GM12878 (cell line): Measurements from ENCODE around the gene PRSS57. TPM values are rescaled to one million over a fixed set of nuclear protein-coding genes. Genes with fewer than 3 reads are reported as not detected.

ENCODE experiments used
- ATAC-seq: fragments of 200-7000 bp; cut with Tn5 transposase; 3 replicates; pipeline ENCODE4 v1.9.1; 2020; ENCODE audit warnings: mild to moderate bottlenecking, moderate library complexity
- BruUV-seq: library from RNA; stranded (reverse); fragments of 400-500 nt; replicated peaks from 2 replicates; lab custom pipeline; 2021; lab: Mats Ljungman, UMichigan
- CTCF ChIA-PET: fragments of 300-600 bp; sonication (Branson Sonifier 250); formaldehyde crosslinking; extraction: SDS; loops from one replicate; lab custom pipeline; 2021; ENCODE audit warnings: inconsistent platforms; lab: Yijun Ruan, JAX
- POLR2A ChIA-PET: fragments of 350-600 bp; formaldehyde crosslinking; extraction: SDS; loops from one replicate; lab custom pipeline; 2021; ENCODE audit warnings: inconsistent platforms; lab: Charles Lee
- RAD21 ChIA-PET: fragments of 300-600 bp; sonication (Branson Sonifier 250); formaldehyde crosslinking; loops from one replicate; lab custom pipeline; 2023; ENCODE audit warnings: antibody characterized with exemption; ENCODE audit not compliant: unreplicated experiment; lab: Charles Lee
- SMC1A ChIA-PET: fragments of 300-600 bp; sonication (Branson Sonifier 250); formaldehyde crosslinking; loops from one replicate; lab custom pipeline; 2023; ENCODE audit not compliant: unreplicated experiment, uncharacterized antibody; lab: Charles Lee
- DNase-seq: peaks from one replicate; pipeline ENCODE4 v3.0.0-alpha.2; 2011; ENCODE audit warnings: low read depth, low spot score
- FAIRE-seq: peaks from 3 replicates; lab custom pipeline; 2011; peaks lifted over from hg19 to GRCh38; lab: Jason Lieb, UNC
- H2AFZ ChIP-seq: 2 replicates; pipeline ENCODE4 v1.6.0; 2011; ENCODE audit warnings: low read depth, low read length, control low read depth; ENCODE audit not compliant: control insufficient read depth
- H3K27ac ChIP-seq: 2 replicates; pipeline ENCODE4 v1.5.1; 2011; ENCODE audit warnings: control low read depth; ENCODE audit not compliant: control insufficient read depth, insufficient read depth
- H3K27me3 ChIP-seq, 2 experiments: replicated peaks in 1 of 2; 2 replicates each; pipeline versions ENCODE4 v1.6.0 to v1.6.1; 2011; ENCODE audit warnings: low read length in 1 of 2; ENCODE audit not compliant: control insufficient read depth in 2 of 2, insufficient read depth in 2 of 2
- H3K36me3 ChIP-seq, 2 experiments: 2 replicates each; pipeline ENCODE4 v1.5.1; 2011; ENCODE audit warnings: low read length in 1 of 2; ENCODE audit not compliant: control insufficient read depth in 2 of 2, insufficient read depth in 2 of 2
- H3K4me1 ChIP-seq: 2 replicates; pipeline ENCODE4 v1.6.1; 2011; ENCODE audit warnings: mild to moderate bottlenecking, low read length, moderate library complexity, mixed read lengths; ENCODE audit not compliant: control insufficient read depth, insufficient read depth
- H3K4me2 ChIP-seq: 2 replicates; pipeline ENCODE4 v1.6.0; 2011; ENCODE audit warnings: control low read depth; ENCODE audit not compliant: control insufficient read depth, insufficient read depth
- H3K4me3 ChIP-seq: fragments of 200-600 bp; sonication (generic); 2 replicates; pipeline ENCODE4 v1.5.1; 2016
- H3K79me2 ChIP-seq: 2 replicates; pipeline ENCODE4 v1.6.0; 2011; ENCODE audit warnings: low read length; ENCODE audit not compliant: control insufficient read depth, insufficient read depth
- H3K9ac ChIP-seq: 2 replicates; pipeline ENCODE4 v1.8.0; 2011; ENCODE audit warnings: low read length, control low read depth, mixed read lengths; ENCODE audit not compliant: control insufficient read depth, insufficient read depth
- H3K9me3 ChIP-seq: replicated peaks from 3 replicates; pipeline ENCODE4 v1.5.1; 2011; ENCODE audit warnings: mild to moderate bottlenecking, low read length; ENCODE audit not compliant: control insufficient read depth, insufficient read depth
- H4K20me1 ChIP-seq: 2 replicates; pipeline ENCODE4 v1.6.0; 2011; ENCODE audit not compliant: control insufficient read depth, insufficient read depth
- CBX3 ChIP-seq: fragments of 200-600 bp; sonication (generic); IDR thresholded peaks from 2 replicates; pipeline ENCODE4 v1.6.1; 2016; ENCODE audit warnings: low read depth, borderline replicate concordance
- HDAC2 ChIP-seq: fragments of 200-600 bp; sonication (generic); IDR thresholded peaks from 2 replicates; pipeline ENCODE4 v1.6.1; 2017
- MXI1 ChIP-seq: fragments of 150-350 bp; IDR thresholded peaks from 2 replicates; pipeline ENCODE4 v1.6.1; 2011; ENCODE audit warnings: low read depth, mild to moderate bottlenecking, inconsistent platforms, low read length, improper control_type of control experiment
- SP1 ChIP-seq: IDR thresholded peaks from one replicate; pipeline ENCODE4 v1.6.1; 2011; ENCODE audit warnings: low read depth, low read length
- SRF ChIP-seq, 2 experiments: IDR thresholded peaks; 2 replicates each; pipeline ENCODE4 v1.6.1; 2011; ENCODE audit warnings: low read depth in 2 of 2, low read length in 2 of 2, mild to moderate bottlenecking in 1 of 2, moderate library complexity in 1 of 2
- ZNF592 ChIP-seq: fragments of 450-650 bp; IDR thresholded peaks from 2 replicates; pipeline ENCODE4 v1.6.1; 2017; ENCODE audit warnings: mild to moderate bottlenecking, moderate library complexity
- WGBS: methylation state at CpG from one replicate; pipeline ENCODE4 v1.1.6; 2016; ENCODE audit warnings: low lambda C conversion rate; ENCODE audit not compliant: insufficient replicate concordance, insufficient coverage; ENCODE audit errors: missing lambda C conversion rate; 5-methylcytosine and 5-hydroxymethylcytosine counted together
- in situ Hi-C: fragments of 300-500 bp; cut with MboI; formaldehyde crosslinking; loops from 9 replicates; pipeline ENCODE4 v1.14.3; 2018; ENCODE audit warnings: mixed read lengths
- intact Hi-C: fragments of 100-400 bp; cut with micrococcal nuclease; formaldehyde crosslinking; loops from one replicate; pipeline ENCODE4 v1.14.2; 2022; ENCODE audit not compliant: unreplicated experiment
- polyA plus RNA-seq, 11 experiments: library from polyadenylated mRNA; depleted of rRNA in 4 of 11; unstranded in 6 of 11; stranded (reverse) in 5 of 11; fragments of >200 nt; fragmentation: Nextera tagmentation in 4 of 11; fragmentation: Illumina TruSeq in 1 of 11; extraction: Ambion mirVana in 4 of 11; extraction: Trizol in 1 of 11; gene quantifications; 1 replicate in 1 of 11; 2 replicates in 10 of 11; pipeline versions ENCODE4 v1.2.1 to v1.2.3, GENCODE V29; 2011 to 2016; ENCODE audit warnings: inconsistent platforms in 2 of 11, missing spikeins in 2 of 11, low read depth in 1 of 11
- total RNA-seq, 4 experiments: library from RNA; depleted of rRNA in 3 of 4; stranded (reverse); fragments of >200 nt in 3 of 4; fragmentation: Illumina TruSeq in 1 of 4; extraction: Trizol in 1 of 4; gene quantifications; 2 replicates each; pipeline versions ENCODE4 v1.2.1 to v1.2.3, GENCODE V29; 2013 to 2021

PRSS57 gene
- total and polyA plus RNA-seq, 10 of the 15 experiments (the other 5 are each of a cell fraction or from before 2014, with no cell fraction given), result not detected

DNA sequence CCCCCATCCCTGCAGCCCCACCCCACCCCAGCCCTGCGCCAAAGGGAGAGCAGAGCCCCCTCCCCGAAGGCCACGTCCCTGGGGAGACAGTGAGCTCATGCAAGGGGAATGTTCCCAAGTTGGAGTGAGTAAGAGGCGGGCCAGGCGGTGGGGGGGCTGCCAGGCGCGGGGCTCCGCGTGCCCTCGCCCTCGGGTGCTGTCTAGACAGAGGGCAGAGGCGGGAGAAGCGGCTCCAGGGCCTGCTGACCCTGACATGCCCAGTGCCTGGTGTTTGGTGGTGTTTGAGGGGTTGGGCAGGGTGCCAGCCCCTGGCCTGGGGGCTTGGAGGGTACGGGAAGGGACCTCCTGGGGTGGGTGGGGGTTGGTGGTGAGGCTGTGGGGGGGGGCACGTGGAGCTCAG lies 18.1 kb downstream of the PRSS57 start:
- Histone ChIP-seq H3K27me3 (no peaks in the 10 kb centered on the region), H4K20me1 (no peaks in the 10 kb centered on the region; the same call in 1 of the 2 replicates), H3K4me1 (peaks cover 22% of the 10 kb centered on the region), H3K79me2 (no peaks in the 10 kb centered on the region), H3K9me3 (no peaks in the 10 kb centered on the region), H3K4me2 (0 out of 2 replicates have a peak overlapping the region, but pooled peaks have one; percentile 25), H3K36me3 (no peaks in the 10 kb centered on the region), H3K27ac (no peak overlapping the region), H3K9ac (no peak overlapping the region), H2AFZ (no peak overlapping the region), H3K4me3 (no peak overlapping the region)
- WGBS, result 32% methylated on average over 11 of the region's 15 CpGs
- RAD21 ChIA-PET, result interaction anchor here (1.3 to 1.6 kb wide), 2 partner anchors 52 to 57 kb away, joined by 3 to 4 read pairs; no protein-coding TSS in a partner anchor
- DNase-seq (no peak), ATAC-seq (no peak), FAIRE-seq (no peak)
- no peak for TF ChIP-seq HDAC2
- no peak for TF ChIP-seq SRF (IDR thresholded peaks at IDR 0.05; ENCODE audit: low read depth in 2 of 2, low read length in 2 of 2)
- TF ChIP-seq MXI1, result no peak
- TF ChIP-seq SP1, result no peak
- TF ChIP-seq ZNF592, result no peak
- no peak for TF ChIP-seq CBX3
- SMC1A ChIA-PET, result interaction anchor here (0.6 kb wide), 1 partner anchor 97 kb away, joined by 3 read pairs; no protein-coding TSS in a partner anchor
- intact Hi-C loops (no loop called here), in situ Hi-C loops (no loop called here)
- CTCF ChIA-PET, result interaction anchor here (0.8 to 1.9 kb wide), 3 partner anchors 41 to 60 kb away, joined by 3 to 10 read pairs (median 4); no protein-coding TSS in a partner anchor
- POLR2A ChIA-PET, result interaction anchor here (0.9 to 1.5 kb wide), 2 partner anchors 55 to 57 kb away, joined by 3 to 4 read pairs; no protein-coding TSS in a partner anchor
- no TSS peak for BruUV-seq
